Gastrocnemius medialis (tissue), 4 donors: ENCODE data around the gene INO80B. TPM values are rescaled to one million over a fixed set of nuclear protein-coding genes. Genes with fewer than 3 reads are reported as not detected.
A peak's percentile ranks its signal among the peaks of the same experiment; 100 is the strongest.
"Not testable (repeated sequence)": the region's sequence is repeated elsewhere in the genome, so short reads cannot be mapped to it uniquely, and the experiment has no call there.

Source experiments
- ATAC-seq, 2 donors: fragments of 150-250 bp; one replicate each; pipeline ENCODE4 v1.9.1; 2016
- DNase-seq, 2 donors: peaks; one replicate each; pipeline ENCODE4 v3.0.0-alpha.2; 2019
- H3K27ac ChIP-seq, 4 donors: fragments of 200-600 bp; sonication (generic); 1 replicate in 1 of 4; 2 replicates in 3 of 4; pipeline ENCODE4 v1.5.1; 2016 to 2018; ENCODE audit warnings: mild to moderate bottlenecking in 2 of 4, moderate library complexity in 1 of 4
- H3K27me3 ChIP-seq, 3 donors: fragments of 200-600 bp; sonication (generic) in 2 of 3; 1 replicate in 1 of 3; 2 replicates in 2 of 3; pipeline versions ENCODE4 v1.5.1 to v1.6.0; 2016 to 2019; ENCODE audit warnings: mild to moderate bottlenecking in 1 of 3, moderate library complexity in 1 of 3
- H3K36me3 ChIP-seq, 2 donors: fragments of 200-600 bp; sonication (generic) in 1 of 2; one replicate each; pipeline ENCODE4 v1.5.1; 2017 to 2018
- H3K4me1 ChIP-seq, 2 donors: fragments of 200-600 bp; sonication (generic) in 1 of 2; one replicate each; pipeline ENCODE4 v1.5.1; 2016 to 2017; ENCODE audit warnings: mild to moderate bottlenecking in 2 of 2
- H3K4me3 ChIP-seq, 4 donors: fragments of 200-600 bp; sonication (generic) in 3 of 4; 1 replicate in 1 of 4; 2 replicates in 3 of 4; pipeline ENCODE4 v1.5.1; 2016 to 2019; ENCODE audit warnings: mild to moderate bottlenecking in 2 of 4
- H3K9me3 ChIP-seq, 3 donors: fragments of 200-600 bp; sonication (generic) in 2 of 3; 1 replicate in 1 of 3; 2 replicates in 2 of 3; pipeline ENCODE4 v1.5.1; 2016 to 2019
- POLR2A ChIP-seq, 2 donors: fragments of 450-650 bp; IDR thresholded peaks; one replicate each; pipeline ENCODE4 v1.6.1; 2017; ENCODE audit warnings: antibody characterized with exemption in 2 of 2, mild to moderate bottlenecking in 2 of 2, moderate library complexity in 2 of 2
- in situ Hi-C, 4 donors: fragments of 200-750 bp; cut with MboI; loops; one replicate each; pipeline versions ENCODE4 v1.15.0 to v1.8.0; 2017; ENCODE audit warnings: low sequenced_read_pairs in 4 of 4
- intact Hi-C: fragments of 100-400 bp; cut with DNase I; formaldehyde crosslinking; loops from one replicate; pipeline ENCODE4 v1.15.1; 2023; ENCODE audit warnings: low total_unique reads
- total RNA-seq, 4 donors: library from RNA; depleted of rRNA; stranded (reverse); fragments of >200 nt; gene quantifications; one replicate each; pipeline versions ENCODE4 v1.1.0 to v1.2.3, GENCODE V29; 2016
- TF ChIP-seq, protein P1 (sequence below), 5 experiments: fragments of 450-650 bp in 3 of 5; fragments of 200-600 bp in 2 of 5; sonication (generic) in 2 of 5; IDR thresholded peaks in 4 of 5; conservative IDR thresholded peaks in 1 of 5; 1 replicate in 4 of 5; 2 replicates in 1 of 5; pipeline ENCODE4 v1.5.1; 2016 to 2019; ENCODE audit warnings: antibody characterized with exemption in 5 of 5, mild to moderate bottlenecking in 3 of 5, moderate library complexity in 3 of 5

Gene INO80B
- total RNA-seq, 4 donors from 2014 or later: 14.5 to 51.9 (median 41.1) TPM

DNA sequence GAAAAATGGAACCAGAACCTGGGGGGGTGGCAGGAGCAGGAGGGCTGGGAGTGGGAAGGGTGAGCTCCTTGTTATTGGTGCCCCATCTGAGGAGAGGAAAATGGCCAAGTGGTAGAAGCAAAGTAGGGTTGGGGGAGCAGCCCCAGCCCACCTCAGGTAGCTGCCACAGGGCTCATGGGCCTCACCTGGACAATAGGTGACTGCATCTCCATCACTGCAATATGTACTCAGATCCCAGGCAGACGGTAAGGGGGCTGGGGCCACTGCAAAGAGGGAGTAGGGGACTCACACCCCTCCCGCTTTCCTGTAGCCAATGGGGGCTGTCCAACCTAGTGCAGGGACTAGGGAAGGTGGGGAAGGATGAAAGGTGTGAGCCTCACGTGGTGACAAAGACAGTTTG, 37.7 kb upstream of the INO80B start:
- H3K9me3 ChIP-seq: no peaks in the 10 kb centered on the region
- H3K4me3 ChIP-seq: no peak overlapping the region
- no peak for ATAC-seq
- no peak overlapping the region for H3K27ac ChIP-seq
- no peaks in the 10 kb centered on the region for H3K36me3 ChIP-seq
- H3K4me1 ChIP-seq: peaks cover 9 to 22% of the 10 kb centered on the region in 2 donors
- intact Hi-C loops: no loop called here
- no peak for DNase-seq
- TF ChIP-seq POLR2A (IDR thresholded peaks at IDR 0.05): no peak
- TF ChIP-seq, protein P1, sequence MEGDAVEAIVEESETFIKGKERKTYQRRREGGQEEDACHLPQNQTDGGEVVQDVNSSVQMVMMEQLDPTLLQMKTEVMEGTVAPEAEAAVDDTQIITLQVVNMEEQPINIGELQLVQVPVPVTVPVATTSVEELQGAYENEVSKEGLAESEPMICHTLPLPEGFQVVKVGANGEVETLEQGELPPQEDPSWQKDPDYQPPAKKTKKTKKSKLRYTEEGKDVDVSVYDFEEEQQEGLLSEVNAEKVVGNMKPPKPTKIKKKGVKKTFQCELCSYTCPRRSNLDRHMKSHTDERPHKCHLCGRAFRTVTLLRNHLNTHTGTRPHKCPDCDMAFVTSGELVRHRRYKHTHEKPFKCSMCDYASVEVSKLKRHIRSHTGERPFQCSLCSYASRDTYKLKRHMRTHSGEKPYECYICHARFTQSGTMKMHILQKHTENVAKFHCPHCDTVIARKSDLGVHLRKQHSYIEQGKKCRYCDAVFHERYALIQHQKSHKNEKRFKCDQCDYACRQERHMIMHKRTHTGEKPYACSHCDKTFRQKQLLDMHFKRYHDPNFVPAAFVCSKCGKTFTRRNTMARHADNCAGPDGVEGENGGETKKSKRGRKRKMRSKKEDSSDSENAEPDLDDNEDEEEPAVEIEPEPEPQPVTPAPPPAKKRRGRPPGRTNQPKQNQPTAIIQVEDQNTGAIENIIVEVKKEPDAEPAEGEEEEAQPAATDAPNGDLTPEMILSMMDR (IDR thresholded peaks at IDR 0.05 in 4 of 5, conservative IDR thresholded peaks at IDR 0.05 in 1 of 5): no peak
- peaks cover 24 to 41% (median 33%) of the 10 kb centered on the region in 3 donors for H3K27me3 ChIP-seq
- in situ Hi-C loops: no loop called here

DNA sequence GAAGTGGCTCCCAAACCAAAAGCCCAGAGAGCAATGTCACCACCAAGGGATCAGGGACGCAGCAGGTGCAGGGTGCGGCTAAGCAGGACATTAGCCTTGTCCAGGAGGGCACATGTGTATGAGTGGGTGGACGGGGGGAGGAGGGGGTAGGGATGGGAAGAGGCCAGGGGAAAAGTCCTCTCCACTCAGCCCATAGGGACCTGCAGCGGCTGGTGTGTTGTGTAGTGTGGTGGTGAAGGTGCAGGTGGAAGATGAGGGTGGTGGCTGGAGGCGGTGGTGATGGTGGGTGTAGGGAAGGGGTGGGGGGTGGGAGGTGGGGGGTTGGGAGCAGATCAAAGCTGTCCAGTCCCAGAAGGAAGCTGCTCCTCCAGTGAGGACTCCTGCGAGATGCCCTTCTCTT, 37.1 kb upstream of the INO80B start:
- in situ Hi-C loops: no loop called here
- Histone ChIP-seq H3K4me1 (peaks cover 9 to 23% of the 10 kb centered on the region in 2 donors), H3K36me3 (no peaks in the 10 kb centered on the region), H3K4me3 (no peak overlapping the region), H3K27me3 (peaks cover 28 to 46% (median 36%) of the 10 kb centered on the region in 3 donors), H3K9me3 (no peaks in the 10 kb centered on the region), H3K27ac (no peak overlapping the region)
- DNase-seq (no peak), ATAC-seq (no peak)
- intact Hi-C loops: no loop called here
- TF ChIP-seq, protein P1 (IDR thresholded peaks at IDR 0.05 in 4 of 5, conservative IDR thresholded peaks at IDR 0.05 in 1 of 5): no peak
- no peak for TF ChIP-seq POLR2A (IDR thresholded peaks at IDR 0.05)

DNA sequence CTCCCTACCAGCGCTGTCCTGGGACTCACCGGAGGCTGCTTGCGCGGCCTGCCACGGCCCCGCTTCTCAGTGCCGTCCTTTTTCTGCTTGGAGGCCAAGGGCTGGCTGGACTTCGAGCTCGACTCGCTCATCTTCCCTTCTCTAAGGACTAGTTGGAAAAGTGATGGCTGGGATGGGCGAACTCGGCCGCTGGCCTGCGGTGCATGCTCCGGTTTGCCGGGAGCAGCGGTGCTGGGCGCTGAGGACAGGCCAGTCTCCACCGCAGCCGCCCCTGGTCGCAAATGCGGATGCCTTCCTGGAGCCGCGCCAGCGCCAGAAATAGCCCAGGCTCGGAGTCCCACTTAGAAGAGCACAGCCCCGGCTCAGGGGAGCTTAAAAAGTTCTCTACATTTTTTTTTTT, 36.6 kb upstream of the INO80B start:
- H3K9me3 ChIP-seq: no peaks in the 10 kb centered on the region
- TF ChIP-seq, protein P1 (IDR thresholded peaks at IDR 0.05 in 4 of 5, conservative IDR thresholded peaks at IDR 0.05 in 1 of 5): no peak
- TF ChIP-seq POLR2A (IDR thresholded peaks at IDR 0.05): no peak
- H3K4me3 ChIP-seq: peak overlapping the region in 1 of 4 donors; percentile 18
- no peak for ATAC-seq
- peaks cover 34 to 52% (median 36%) of the 10 kb centered on the region in 3 donors for H3K27me3 ChIP-seq
- H3K4me1 ChIP-seq: peaks cover 9 to 23% of the 10 kb centered on the region in 2 donors
- intact Hi-C loops: no loop called here
- in situ Hi-C loops: no loop called here
- no peak overlapping the region for H3K27ac ChIP-seq
- H3K36me3 ChIP-seq: no peaks in the 10 kb centered on the region
- no peak for DNase-seq

DNA sequence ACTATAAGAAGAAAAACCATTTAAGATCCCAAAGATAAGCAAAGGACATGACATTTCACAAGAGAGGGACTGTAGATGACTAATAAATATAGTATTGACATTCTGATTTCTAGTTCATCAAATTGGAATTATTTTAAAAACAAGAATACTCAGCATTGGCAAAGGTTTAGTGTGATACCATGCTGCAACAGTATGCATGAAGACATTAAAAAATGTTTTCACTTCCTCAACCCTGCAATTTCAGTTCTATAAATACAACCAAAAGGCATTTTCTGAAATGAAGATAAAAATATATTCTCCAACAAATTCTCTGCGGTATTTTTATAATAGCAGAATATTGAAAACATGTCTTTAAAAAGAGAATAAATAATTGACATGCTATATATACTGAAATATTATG, 35.5 kb upstream of the INO80B start:
- intact Hi-C loops: no loop called here
- Histone ChIP-seq H3K4me3 (no peak overlapping the region), H3K4me1 (peaks cover 8 to 19% of the 10 kb centered on the region in 2 donors), H3K9me3 (no peaks in the 10 kb centered on the region), H3K36me3 (no peaks in the 10 kb centered on the region), H3K27me3 (peaks cover 35 to 50% (median 36%) of the 10 kb centered on the region in 3 donors), H3K27ac (no peak overlapping the region)
- TF ChIP-seq, protein P1 (IDR thresholded peaks at IDR 0.05 in 4 of 5, conservative IDR thresholded peaks at IDR 0.05 in 1 of 5): no peak
- no peak for TF ChIP-seq POLR2A (IDR thresholded peaks at IDR 0.05)
- ATAC-seq: no peak
- no peak for DNase-seq
- in situ Hi-C loops: no loop called here

DNA sequence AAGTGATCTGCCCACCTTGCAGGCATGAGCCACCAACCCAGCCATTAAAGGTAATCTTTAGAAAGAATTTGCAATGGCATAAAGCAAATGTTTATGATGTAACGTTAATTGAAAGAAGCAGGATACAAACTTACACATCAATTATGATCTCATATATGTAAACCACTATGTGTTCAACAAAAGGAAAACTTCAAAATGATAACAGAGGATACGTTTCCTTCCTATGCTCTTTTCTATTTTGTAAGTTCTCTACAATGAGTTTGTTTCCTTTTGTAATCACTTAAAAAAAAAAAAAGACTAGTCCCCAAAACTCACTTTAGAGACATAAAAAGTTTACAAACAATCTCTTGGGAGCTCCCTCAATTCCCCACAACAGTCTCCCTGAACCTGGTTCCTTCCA, 34.9 kb upstream of the INO80B start:
- DNase-seq: no peak
- TF ChIP-seq POLR2A (IDR thresholded peaks at IDR 0.05): no peak
- TF ChIP-seq, protein P1 (IDR thresholded peaks at IDR 0.05 in 4 of 5, conservative IDR thresholded peaks at IDR 0.05 in 1 of 5): no peak
- Histone ChIP-seq H3K36me3 (no peaks in the 10 kb centered on the region), H3K27me3 (peaks cover 29 to 45% (median 34%) of the 10 kb centered on the region in 3 donors), H3K4me1 (peaks cover 5 to 13% of the 10 kb centered on the region in 2 donors), H3K9me3 (no peaks in the 10 kb centered on the region), H3K4me3 (no peak overlapping the region), H3K27ac (no peak overlapping the region)
- intact Hi-C loops (no loop called here), in situ Hi-C loops (no loop called here)
- ATAC-seq: no peak

DNA sequence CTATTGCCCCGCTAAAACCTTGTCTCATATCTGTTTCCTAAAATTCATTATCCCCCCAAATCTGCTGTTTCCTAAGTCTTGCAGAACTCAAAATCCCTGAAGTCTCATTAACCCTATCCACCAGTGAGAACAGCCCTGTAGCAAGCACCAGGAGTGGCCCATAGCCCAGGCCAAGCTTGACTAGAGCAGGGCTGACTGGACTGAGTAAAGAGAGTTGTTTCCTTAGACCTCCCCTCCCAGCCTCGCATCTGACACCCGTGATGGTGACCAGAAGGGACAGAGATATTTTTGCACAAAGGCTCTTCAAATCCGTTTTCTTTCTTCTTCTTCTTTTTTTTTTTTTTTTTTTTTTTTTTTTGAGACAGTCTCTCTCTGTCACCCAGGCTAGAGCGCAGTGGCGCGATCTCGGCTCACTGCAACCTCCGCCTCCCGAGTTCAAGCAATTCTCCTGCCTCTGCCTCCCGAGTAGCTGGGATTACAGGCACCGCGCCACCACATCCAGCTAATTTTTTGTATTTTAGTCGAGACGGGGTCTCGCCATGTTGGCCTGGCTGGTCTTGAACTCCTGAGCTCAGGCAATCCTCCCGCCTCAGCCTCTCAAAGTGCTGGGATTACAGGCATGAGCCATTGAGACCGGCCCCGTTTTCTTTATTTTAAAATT, 34.3 kb upstream of the INO80B start:
- intact Hi-C loops, DNase-seq, in situ Hi-C loops, H3K27ac ChIP-seq, H3K9me3 ChIP-seq, ATAC-seq, H3K4me1 ChIP-seq, H3K36me3 ChIP-seq: not testable (repeated sequence)
- Histone ChIP-seq H3K4me3 (peak overlapping the region in 1 of 4 donors; percentile 58), H3K27me3 (peaks cover 24 to 39% (median 28%) of the 10 kb centered on the region in 3 donors)
